Body of pancreas (tissue), 4 donors: ENCODE measurements around the gene CTAG1B.

Source experiments
- CTCF ChIP-seq, 7 experiments: fragments of 450-650 bp in 4 of 7; fragments of 200-600 bp in 3 of 7; sonication (generic) in 3 of 7; IDR thresholded peaks; one replicate each; pipeline ENCODE4 v1.5.1; 2016 to 2019; ENCODE audit warnings: antibody characterized with exemption in 7 of 7
- POLR2A ChIP-seq, 3 donors: fragments of 450-650 bp; IDR thresholded peaks; one replicate each; pipeline ENCODE4 v1.6.1; 2016; ENCODE audit warnings: antibody characterized with exemption in 3 of 3, mild to moderate bottlenecking in 2 of 3

GRCh38 chrX:154653048-154653401 is 33.9 kb upstream of the CTAG1B start:
- TF ChIP-seq POLR2A (IDR thresholded peaks at IDR 0.05) (no peak), CTCF (IDR thresholded peaks at IDR 0.05) (no peak)
